Gastrocnemius medialis (tissue), 4 donors: Measurements from ENCODE around the gene RMND5B. TPM values are rescaled to one million over a fixed set of nuclear protein-coding genes. Genes with fewer than 3 reads are reported as not detected.
"Not testable (repeated sequence)": the region's sequence is repeated elsewhere in the genome, so short reads cannot be mapped to it uniquely, and the experiment has no call there.

Experiments
- ATAC-seq, 2 donors: fragments of 150-250 bp; one replicate each; pipeline ENCODE4 v1.9.1; 2016
- DNase-seq, 2 donors: peaks; one replicate each; pipeline ENCODE4 v3.0.0-alpha.2; 2019
- H3K27ac ChIP-seq, 4 donors: fragments of 200-600 bp; sonication (generic); 1 replicate in 1 of 4; 2 replicates in 3 of 4; pipeline ENCODE4 v1.5.1; 2016 to 2018; ENCODE audit warnings: mild to moderate bottlenecking in 2 of 4, moderate library complexity in 1 of 4
- H3K27me3 ChIP-seq, 3 donors: fragments of 200-600 bp; sonication (generic) in 2 of 3; 1 replicate in 1 of 3; 2 replicates in 2 of 3; pipeline versions ENCODE4 v1.5.1 to v1.6.0; 2016 to 2019; ENCODE audit warnings: mild to moderate bottlenecking in 1 of 3, moderate library complexity in 1 of 3
- H3K36me3 ChIP-seq, 2 donors: fragments of 200-600 bp; sonication (generic) in 1 of 2; one replicate each; pipeline ENCODE4 v1.5.1; 2017 to 2018
- H3K4me1 ChIP-seq, 2 donors: fragments of 200-600 bp; sonication (generic) in 1 of 2; one replicate each; pipeline ENCODE4 v1.5.1; 2016 to 2017; ENCODE audit warnings: mild to moderate bottlenecking in 2 of 2
- H3K4me3 ChIP-seq, 4 donors: fragments of 200-600 bp; sonication (generic) in 3 of 4; 1 replicate in 1 of 4; 2 replicates in 3 of 4; pipeline ENCODE4 v1.5.1; 2016 to 2019; ENCODE audit warnings: mild to moderate bottlenecking in 2 of 4
- H3K9me3 ChIP-seq, 3 donors: fragments of 200-600 bp; sonication (generic) in 2 of 3; 1 replicate in 1 of 3; 2 replicates in 2 of 3; pipeline ENCODE4 v1.5.1; 2016 to 2019
- POLR2A ChIP-seq, 2 donors: fragments of 450-650 bp; IDR thresholded peaks; one replicate each; pipeline ENCODE4 v1.6.1; 2017; ENCODE audit warnings: antibody characterized with exemption in 2 of 2, mild to moderate bottlenecking in 2 of 2, moderate library complexity in 2 of 2
- in situ Hi-C, 4 donors: fragments of 200-750 bp; cut with MboI; loops; one replicate each; pipeline versions ENCODE4 v1.15.0 to v1.8.0; 2017; ENCODE audit warnings: low sequenced_read_pairs in 4 of 4
- intact Hi-C: fragments of 100-400 bp; cut with DNase I; formaldehyde crosslinking; loops from one replicate; pipeline ENCODE4 v1.15.1; 2023; ENCODE audit warnings: low total_unique reads
- total RNA-seq, 4 donors: library from RNA; depleted of rRNA; stranded (reverse); fragments of >200 nt; gene quantifications; one replicate each; pipeline versions ENCODE4 v1.1.0 to v1.2.3, GENCODE V29; 2016
- TF ChIP-seq, protein P1 (sequence below), 5 experiments: fragments of 450-650 bp in 3 of 5; fragments of 200-600 bp in 2 of 5; sonication (generic) in 2 of 5; IDR thresholded peaks in 4 of 5; conservative IDR thresholded peaks in 1 of 5; 1 replicate in 4 of 5; 2 replicates in 1 of 5; pipeline ENCODE4 v1.5.1; 2016 to 2019; ENCODE audit warnings: antibody characterized with exemption in 5 of 5, mild to moderate bottlenecking in 3 of 5, moderate library complexity in 3 of 5

RMND5B gene
- total RNA-seq, 4 donors from 2014 or later = 24.0 to 55.9 (median 44.2) TPM

DNA sequence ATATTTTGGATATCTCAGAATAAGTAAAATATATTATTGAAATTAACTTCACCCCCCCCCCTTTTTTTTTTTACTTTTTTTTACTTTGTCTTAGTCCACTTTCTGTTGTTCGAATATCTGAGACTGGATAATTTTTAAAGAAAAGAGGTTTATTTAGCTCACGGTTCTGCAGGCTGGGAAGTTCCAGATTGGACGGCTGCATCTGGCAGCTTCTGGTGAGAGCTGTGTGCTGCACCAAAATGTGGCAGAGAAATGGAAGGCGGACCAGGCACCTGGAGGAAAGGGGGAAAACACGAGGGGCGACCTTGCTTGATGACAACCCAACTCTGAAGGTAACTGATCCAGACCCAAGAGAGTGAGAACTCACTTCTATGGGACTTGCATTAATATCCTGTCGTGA, 62.0 kb downstream of the RMND5B start:
- H3K4me3 ChIP-seq = no peak overlapping the region
- ATAC-seq (no peak), DNase-seq (no peak)
- H3K9me3 ChIP-seq = no peaks in the 10 kb centered on the region
- no peaks in the 10 kb centered on the region for H3K36me3 ChIP-seq
- no peaks in the 10 kb centered on the region for H3K27me3 ChIP-seq
- intact Hi-C loops = no loop called here
- in situ Hi-C loops = no loop called here
- no peaks in the 10 kb centered on the region for H3K4me1 ChIP-seq
- TF ChIP-seq, protein P1, sequence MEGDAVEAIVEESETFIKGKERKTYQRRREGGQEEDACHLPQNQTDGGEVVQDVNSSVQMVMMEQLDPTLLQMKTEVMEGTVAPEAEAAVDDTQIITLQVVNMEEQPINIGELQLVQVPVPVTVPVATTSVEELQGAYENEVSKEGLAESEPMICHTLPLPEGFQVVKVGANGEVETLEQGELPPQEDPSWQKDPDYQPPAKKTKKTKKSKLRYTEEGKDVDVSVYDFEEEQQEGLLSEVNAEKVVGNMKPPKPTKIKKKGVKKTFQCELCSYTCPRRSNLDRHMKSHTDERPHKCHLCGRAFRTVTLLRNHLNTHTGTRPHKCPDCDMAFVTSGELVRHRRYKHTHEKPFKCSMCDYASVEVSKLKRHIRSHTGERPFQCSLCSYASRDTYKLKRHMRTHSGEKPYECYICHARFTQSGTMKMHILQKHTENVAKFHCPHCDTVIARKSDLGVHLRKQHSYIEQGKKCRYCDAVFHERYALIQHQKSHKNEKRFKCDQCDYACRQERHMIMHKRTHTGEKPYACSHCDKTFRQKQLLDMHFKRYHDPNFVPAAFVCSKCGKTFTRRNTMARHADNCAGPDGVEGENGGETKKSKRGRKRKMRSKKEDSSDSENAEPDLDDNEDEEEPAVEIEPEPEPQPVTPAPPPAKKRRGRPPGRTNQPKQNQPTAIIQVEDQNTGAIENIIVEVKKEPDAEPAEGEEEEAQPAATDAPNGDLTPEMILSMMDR (IDR thresholded peaks at IDR 0.05 in 4 of 5, conservative IDR thresholded peaks at IDR 0.05 in 1 of 5) = no peak
- TF ChIP-seq POLR2A (IDR thresholded peaks at IDR 0.05) = no peak
- no peak overlapping the region for H3K27ac ChIP-seq

DNA sequence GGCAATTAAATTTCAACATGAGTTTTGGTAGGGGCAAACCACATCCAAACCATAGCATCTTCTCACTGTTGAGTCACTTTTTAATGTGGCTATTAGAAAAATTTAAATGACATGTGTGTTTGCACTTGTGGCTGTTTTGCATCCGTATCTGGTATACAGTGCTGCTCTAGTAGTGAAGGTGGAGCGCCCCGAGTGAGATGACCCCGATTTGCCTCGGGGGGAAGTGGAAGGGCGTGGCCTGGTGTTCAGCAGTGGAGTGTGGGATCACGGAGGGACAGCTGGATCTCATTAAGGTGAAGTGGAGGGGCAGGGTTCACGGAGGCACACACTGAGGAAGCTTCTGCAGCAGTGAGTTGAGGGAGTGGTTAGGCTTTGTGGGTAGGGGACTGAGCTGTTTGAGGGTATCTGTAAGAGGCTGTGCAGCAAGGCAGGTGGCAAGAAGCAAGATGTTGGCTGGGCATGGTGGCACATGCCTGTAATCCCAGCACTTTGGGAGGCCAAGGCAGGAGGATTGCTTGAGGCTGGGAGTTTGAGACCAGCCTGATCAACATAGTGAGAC, 62.5 kb downstream of the RMND5B start:
- Histone ChIP-seq H3K4me3 (no peak overlapping the region), H3K27me3 (no peaks in the 10 kb centered on the region), H3K36me3 (no peaks in the 10 kb centered on the region), H3K4me1 (no peaks in the 10 kb centered on the region), H3K9me3 (no peaks in the 10 kb centered on the region), H3K27ac (no peak overlapping the region)
- ATAC-seq (no peak), DNase-seq (no peak)
- TF ChIP-seq POLR2A (IDR thresholded peaks at IDR 0.05) = no peak
- TF ChIP-seq, protein P1 (IDR thresholded peaks at IDR 0.05 in 4 of 5, conservative IDR thresholded peaks at IDR 0.05 in 1 of 5) = no peak
- intact Hi-C loops = no loop called here
- in situ Hi-C loops = no loop called here

GRCh38 chr5:178194026-178194425, 63.2 kb downstream of the RMND5B start:
- H3K27ac ChIP-seq = no peak overlapping the region
- H3K27me3 ChIP-seq = no peaks in the 10 kb centered on the region
- DNase-seq = no peak
- ATAC-seq = no peak
- TF ChIP-seq, protein P1 (IDR thresholded peaks at IDR 0.05 in 4 of 5, conservative IDR thresholded peaks at IDR 0.05 in 1 of 5) = no peak
- TF ChIP-seq POLR2A (IDR thresholded peaks at IDR 0.05) = no peak
- no peaks in the 10 kb centered on the region for H3K36me3 ChIP-seq
- no peaks in the 10 kb centered on the region for H3K9me3 ChIP-seq
- intact Hi-C loops (no loop called here), in situ Hi-C loops (no loop called here)
- no peak overlapping the region for H3K4me3 ChIP-seq
- no peaks in the 10 kb centered on the region for H3K4me1 ChIP-seq

- no peak overlapping the region for H3K4me3 ChIP-seq
- intact Hi-C loops = no loop called here
- no peaks in the 10 kb centered on the region for H3K36me3 ChIP-seq
- in situ Hi-C loops = no loop called here
- ATAC-seq (no peak), DNase-seq (no peak)
- TF ChIP-seq, protein P1 (IDR thresholded peaks at IDR 0.05 in 4 of 5, conservative IDR thresholded peaks at IDR 0.05 in 1 of 5) = no peak
- TF ChIP-seq POLR2A (IDR thresholded peaks at IDR 0.05) = no peak
- no peaks in the 10 kb centered on the region for H3K27me3 ChIP-seq
- H3K27ac ChIP-seq = no peak overlapping the region
- no peaks in the 10 kb centered on the region for H3K4me1 ChIP-seq
- no peaks in the 10 kb centered on the region for H3K9me3 ChIP-seq
Observed at GRCh38 chr5:178196281-178196812, 65.5 kb downstream of the RMND5B start.

DNA sequence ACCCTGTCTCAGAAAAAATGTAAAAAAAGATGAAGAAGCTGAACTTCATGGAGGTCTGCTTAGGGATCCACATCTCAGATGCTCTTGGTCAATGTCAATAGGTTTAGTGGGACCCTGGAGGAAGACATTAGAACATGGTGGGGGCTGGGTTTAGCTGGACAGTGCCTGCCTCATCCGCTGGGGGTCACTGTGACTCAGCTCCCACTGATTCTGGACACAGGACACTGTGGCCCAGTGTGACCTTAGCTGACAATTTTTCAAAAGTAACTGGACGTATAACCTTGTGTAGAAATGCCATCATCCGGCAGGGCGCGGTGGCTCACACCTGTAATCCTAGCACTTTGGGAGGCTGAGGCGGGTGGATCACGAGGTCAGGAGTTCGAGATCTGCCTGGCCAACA, 66.2 kb downstream of the RMND5B start:
- H3K27me3 ChIP-seq = no peaks in the 10 kb centered on the region
- no peaks in the 10 kb centered on the region for H3K9me3 ChIP-seq
- H3K36me3 ChIP-seq = no peaks in the 10 kb centered on the region
- intact Hi-C loops (no loop called here), in situ Hi-C loops (no loop called here)
- DNase-seq (no peak), ATAC-seq (peak in 1 of 2 donors; percentile 53)
- no peak for TF ChIP-seq POLR2A (IDR thresholded peaks at IDR 0.05)
- TF ChIP-seq, protein P1 (IDR thresholded peaks at IDR 0.05 in 4 of 5, conservative IDR thresholded peaks at IDR 0.05 in 1 of 5) = peak in 3 of 5 experiments; percentile 12 to 43 (median 19)
- no peak overlapping the region for H3K4me3 ChIP-seq
- H3K27ac ChIP-seq = no peak overlapping the region
- H3K4me1 ChIP-seq = no peaks in the 10 kb centered on the region

GRCh38 chr5:178198151-178198550, 67.3 kb downstream of the RMND5B start:
- ATAC-seq, H3K4me1 ChIP-seq, DNase-seq, H3K9me3 ChIP-seq, H3K4me3 ChIP-seq, intact Hi-C loops, H3K27ac ChIP-seq, in situ Hi-C loops, H3K36me3 ChIP-seq, H3K27me3 ChIP-seq: not testable (repeated sequence)
